HG02981 (cell line): Measurements from ENCODE around the gene SVOP.

ENCODE experiments used
- ATAC-seq: cut with Tn5 transposase; IDR thresholded peaks from one replicate; pipeline ENCODE4 v1.9.1; 2021; ENCODE audit warnings: mild to moderate bottlenecking, moderate library complexity; ENCODE audit not compliant: unreplicated experiment

The SVOP gene

GRCh38 chr12:108858311-108859074 is 162.4 kb downstream of the SVOP start:
- ATAC-seq = no peak
